SJSA1 (cell line): Measurements from ENCODE around the gene TOR2A. TPM values are rescaled to one million over a fixed set of nuclear protein-coding genes. Genes with fewer than 3 reads are reported as not detected.

Experiments
- DNase-seq, 2 experiments: peaks; one replicate each; pipeline ENCODE4 v3.0.0-alpha.2; 2015 to 2020; ENCODE audit warnings: low spot score in 2 of 2, low read depth in 1 of 2
- H3K27ac ChIP-seq: fragments of 250-450 bp; sonication (Bioruptor Pico); 2 replicates; pipeline ENCODE4 v1.5.1; 2020; ENCODE audit warnings: mild to moderate bottlenecking, moderate library complexity
- H3K27me3 ChIP-seq: fragments of 250-450 bp; sonication (Bioruptor Pico); replicated peaks from 2 replicates; pipeline ENCODE4 v1.5.1; 2020; ENCODE audit warnings: mild to moderate bottlenecking, moderate library complexity
- H3K36me3 ChIP-seq: fragments of 250-450 bp; sonication (Bioruptor Pico); 2 replicates; pipeline ENCODE4 v1.5.1; 2020; ENCODE audit warnings: mild to moderate bottlenecking
- H3K4me1 ChIP-seq: fragments of 250-450 bp; sonication (Bioruptor Pico); replicated peaks from 2 replicates; pipeline ENCODE4 v1.6.1; 2021; ENCODE audit warnings: mild to moderate bottlenecking
- H3K4me3 ChIP-seq: fragments of 250-450 bp; sonication (Bioruptor Pico); 2 replicates; pipeline ENCODE4 v1.5.1; 2020; ENCODE audit warnings: mild to moderate bottlenecking
- H3K9me3 ChIP-seq: fragments of 250-450 bp; sonication (Bioruptor Pico); replicated peaks from 2 replicates; pipeline ENCODE4 v1.5.1; 2020; ENCODE audit warnings: mild to moderate bottlenecking
- total RNA-seq: library from RNA; depleted of rRNA; stranded (reverse); fragments of >200 nt; shearing (Covaris generic); gene quantifications from 2 replicates; pipeline ENCODE4 v1.2.3, GENCODE V29; 2014

Gene TOR2A
- total RNA-seq, 1 experiment from 2014 or later, result 11.4 TPM

DNA sequence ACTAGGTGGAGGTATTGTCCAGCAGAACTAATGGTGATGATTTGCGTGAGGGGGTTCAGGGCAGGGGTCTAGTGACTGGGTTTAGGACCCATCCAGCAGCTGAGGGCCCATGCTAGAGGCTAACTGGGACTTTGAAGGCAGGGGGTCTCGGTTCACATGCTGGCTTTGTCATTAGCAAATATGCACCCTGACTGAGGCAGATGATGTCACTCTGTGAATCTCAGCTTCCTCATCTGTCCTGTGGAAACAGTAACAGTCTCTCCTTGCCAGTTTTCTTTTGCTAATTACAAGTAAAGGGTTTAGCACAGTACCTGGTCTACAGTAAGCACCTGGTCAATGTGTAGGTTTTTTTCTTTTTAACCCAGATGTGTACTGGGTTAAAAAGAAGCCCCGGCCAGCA is 38.2 kb upstream of the TOR2A start:
- DNase-seq, result no peak
- Histone ChIP-seq H3K9me3 (no peaks in the 10 kb centered on the region), H3K27me3 (no peaks in the 10 kb centered on the region), H3K4me3 (no peak overlapping the region), H3K36me3 (no peaks in the 10 kb centered on the region), H3K27ac (no peak overlapping the region), H3K4me1 (peaks cover 7% of the 10 kb centered on the region)

DNA sequence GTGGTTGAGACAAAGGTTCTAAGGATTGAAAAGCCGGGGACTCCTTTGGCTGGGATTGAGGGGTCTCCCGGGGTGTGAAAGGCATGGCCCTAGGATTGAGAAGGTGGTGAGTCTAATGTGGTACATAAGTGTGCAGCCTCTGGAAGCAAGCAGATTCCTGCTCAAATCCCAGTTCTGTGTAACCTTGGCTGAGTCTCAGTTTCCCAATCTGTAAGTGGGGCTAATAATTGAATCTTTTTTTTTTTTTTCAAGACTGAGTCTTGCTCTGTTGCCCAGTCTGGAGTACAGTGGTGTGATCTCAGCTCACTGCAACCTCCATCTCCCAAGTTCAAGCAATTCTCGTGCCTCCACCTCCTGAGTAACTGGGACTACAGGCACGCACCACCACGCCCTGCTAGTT is 37.5 kb upstream of the TOR2A start:
- Histone ChIP-seq H3K9me3 (no peaks in the 10 kb centered on the region), H3K4me1 (peaks cover 7% of the 10 kb centered on the region), H3K27me3 (no peaks in the 10 kb centered on the region), H3K4me3 (no peak overlapping the region), H3K36me3 (no peaks in the 10 kb centered on the region), H3K27ac (no peak overlapping the region)
- no peak for DNase-seq

GRCh38 chr9:127771570-127772189 is 36.6 kb upstream of the TOR2A start:
- no peaks in the 10 kb centered on the region for H3K36me3 ChIP-seq
- DNase-seq, result no peak
- no peak overlapping the region for H3K27ac ChIP-seq

GRCh38 chr9:127770905-127771569 is 35.9 kb upstream of the TOR2A start:
- Histone ChIP-seq H3K4me3 (peak overlapping the region; percentile 29), H3K9me3 (no peaks in the 10 kb centered on the region), H3K27me3 (no peaks in the 10 kb centered on the region), H3K36me3 (no peaks in the 10 kb centered on the region), H3K4me1 (peaks cover 7% of the 10 kb centered on the region), H3K27ac (no peak overlapping the region)
- peak; percentile 91 to 98 for DNase-seq

More at GRCh38 chr9:127771570-127772189, 36.6 kb upstream of the TOR2A start:
- Histone ChIP-seq H3K4me3 (peak overlapping the region; percentile 29), H3K27me3 (no peaks in the 10 kb centered on the region), H3K9me3 (no peaks in the 10 kb centered on the region), H3K4me1 (peaks cover 7% of the 10 kb centered on the region)

GRCh38 chr9:127770583-127770904 is 35.5 kb upstream of the TOR2A start:
- no peaks in the 10 kb centered on the region for H3K36me3 ChIP-seq
- H3K27ac ChIP-seq, result no peak overlapping the region

DNA sequence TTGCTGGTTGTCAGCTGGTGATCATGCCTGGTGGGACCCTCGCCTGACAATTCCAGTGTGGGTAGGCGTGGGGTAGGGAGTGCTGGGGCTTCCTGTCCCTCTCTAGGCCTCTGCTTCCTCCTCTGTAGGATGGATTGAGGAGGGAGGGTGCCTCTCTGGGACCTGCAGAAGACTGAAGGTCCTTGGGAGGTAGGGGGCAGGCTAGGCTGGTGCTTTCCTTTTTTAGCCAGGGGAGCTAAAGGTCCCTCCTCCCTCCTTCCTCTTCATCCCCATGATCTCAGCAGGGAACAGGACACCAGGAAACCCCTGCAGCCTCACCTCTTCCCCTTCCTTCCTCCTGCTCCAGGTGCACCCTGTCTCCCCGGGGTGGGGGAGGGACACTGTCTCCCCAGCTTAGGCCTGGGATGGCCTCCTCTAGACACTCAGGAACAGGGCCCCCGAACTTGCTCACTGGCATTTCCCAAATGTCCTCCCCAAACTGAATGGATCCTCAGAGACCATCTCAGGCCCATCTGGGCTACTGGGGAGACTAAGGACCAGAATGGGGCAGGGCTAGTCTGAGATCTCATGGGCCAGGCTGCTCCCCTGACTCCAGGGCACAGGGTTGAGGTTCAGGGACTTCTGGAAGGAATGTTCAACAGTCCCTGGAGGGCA is 35.0 kb upstream of the TOR2A start:
- Histone ChIP-seq H3K4me1 (peaks cover 7% of the 10 kb centered on the region), H3K27me3 (no peaks in the 10 kb centered on the region), H3K36me3 (no peaks in the 10 kb centered on the region), H3K9me3 (no peaks in the 10 kb centered on the region), H3K4me3 (no peak overlapping the region), H3K27ac (no peak overlapping the region)
- no peak for DNase-seq

More at GRCh38 chr9:127770583-127770904, 35.5 kb upstream of the TOR2A start:
- no peak for DNase-seq
- H3K9me3 ChIP-seq, result no peaks in the 10 kb centered on the region
- H3K4me3 ChIP-seq, result no peak overlapping the region
- peaks cover 7% of the 10 kb centered on the region for H3K4me1 ChIP-seq
- H3K27me3 ChIP-seq, result no peaks in the 10 kb centered on the region

DNA sequence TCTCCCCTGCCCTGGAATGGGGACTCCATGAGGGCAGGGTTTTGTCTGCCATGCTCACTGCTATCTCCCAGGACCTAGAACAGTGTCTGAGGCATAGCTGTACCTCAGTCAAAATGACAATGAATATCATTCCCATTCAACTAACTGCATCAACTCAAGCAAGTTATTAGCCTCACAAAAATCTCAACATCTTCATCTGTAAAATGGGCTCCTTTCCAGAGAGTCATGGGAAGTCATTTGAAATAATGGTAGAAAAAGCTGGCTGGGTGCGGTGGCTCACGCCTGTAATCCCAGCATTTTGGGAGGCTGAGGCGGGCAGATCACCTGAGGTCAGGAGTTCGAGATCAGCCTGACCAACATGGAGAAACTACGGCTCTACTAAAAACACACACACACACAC is 34.0 kb upstream of the TOR2A start:
- DNase-seq, result no peak
- Histone ChIP-seq H3K4me3 (no peak overlapping the region), H3K36me3 (no peaks in the 10 kb centered on the region), H3K27ac (no peak overlapping the region), H3K9me3 (no peaks in the 10 kb centered on the region), H3K27me3 (no peaks in the 10 kb centered on the region), H3K4me1 (peaks cover 7% of the 10 kb centered on the region)

DNA sequence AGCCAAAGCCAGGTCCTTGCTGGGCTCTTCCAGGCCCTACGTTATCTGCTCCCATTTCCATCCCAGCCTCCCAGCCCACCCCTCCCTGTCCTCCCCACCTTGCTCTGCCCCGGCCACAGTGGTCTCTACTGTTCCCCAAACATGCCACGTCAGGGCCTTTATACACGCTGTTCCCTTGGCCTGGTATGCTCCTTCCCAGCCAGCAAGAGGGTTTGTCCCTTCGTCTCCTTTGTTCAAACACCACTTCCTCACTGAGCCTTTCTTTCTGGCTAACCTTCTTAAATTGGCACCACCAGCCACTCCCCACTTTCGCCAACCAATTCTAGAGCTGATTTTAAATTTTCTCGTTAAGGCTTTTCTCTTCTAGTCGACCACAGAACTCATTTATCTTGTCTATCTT is 33.6 kb upstream of the TOR2A start:
- no peaks in the 10 kb centered on the region for H3K27me3 ChIP-seq
- no peak for DNase-seq
- H3K9me3 ChIP-seq, result no peaks in the 10 kb centered on the region
- H3K27ac ChIP-seq, result no peak overlapping the region
- H3K4me1 ChIP-seq, result peaks cover 7% of the 10 kb centered on the region
- no peaks in the 10 kb centered on the region for H3K36me3 ChIP-seq
- no peak overlapping the region for H3K4me3 ChIP-seq

DNA sequence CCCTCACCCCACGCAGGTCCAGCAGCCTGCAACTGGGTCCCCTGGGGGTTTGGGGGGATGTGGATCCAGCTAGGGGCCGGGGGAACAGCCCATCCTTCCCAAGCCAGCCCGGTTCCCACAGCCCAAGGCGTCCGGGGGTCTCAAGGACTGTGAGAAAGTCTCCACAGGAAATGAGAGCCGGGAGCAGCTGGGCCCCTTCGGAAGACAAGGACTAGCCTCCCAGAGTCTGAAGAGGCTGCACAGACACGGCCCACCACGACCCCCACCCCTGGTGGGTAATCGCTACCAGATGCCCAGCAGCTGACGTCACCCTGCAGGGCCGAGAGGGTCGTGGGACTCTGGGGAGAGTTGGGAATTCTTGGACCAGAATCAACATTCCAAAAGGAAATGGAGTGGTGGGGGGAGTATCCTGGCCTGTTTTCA is 32.8 kb upstream of the TOR2A start:
- DNase-seq, result no peak

DNA sequence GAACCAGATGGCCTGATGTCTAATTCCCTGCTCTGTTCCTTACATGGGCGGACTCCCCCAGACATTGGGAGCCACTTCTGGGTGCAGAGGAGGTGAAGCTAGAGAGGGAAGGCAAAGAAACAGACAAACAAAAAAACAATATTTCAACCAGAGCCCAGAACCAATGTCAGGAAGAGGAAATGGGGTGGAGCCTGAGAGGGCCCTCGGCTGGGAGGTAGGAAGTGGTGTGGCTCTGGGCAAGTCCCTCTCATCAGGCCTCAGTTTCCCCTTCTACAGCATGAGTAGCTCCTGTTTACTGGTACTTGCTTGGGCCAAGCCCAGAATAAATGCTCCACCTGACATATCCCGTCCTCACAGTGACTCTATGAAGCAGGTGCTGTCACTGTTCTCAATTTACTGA is 32.3 kb upstream of the TOR2A start:
- no peaks in the 10 kb centered on the region for H3K9me3 ChIP-seq
- H3K36me3 ChIP-seq, result no peaks in the 10 kb centered on the region
- H3K4me1 ChIP-seq, result peaks cover 7% of the 10 kb centered on the region
- DNase-seq, result no peak
- H3K27ac ChIP-seq, result no peak overlapping the region
- H3K4me3 ChIP-seq, result no peak overlapping the region
- H3K27me3 ChIP-seq, result no peaks in the 10 kb centered on the region

More for the DNA sequence above, 32.8 kb upstream of the TOR2A start:
- H3K36me3 ChIP-seq, result no peaks in the 10 kb centered on the region
- no peak overlapping the region for H3K27ac ChIP-seq
- H3K27me3 ChIP-seq, result no peaks in the 10 kb centered on the region
- no peak overlapping the region for H3K4me3 ChIP-seq
- H3K4me1 ChIP-seq, result peaks cover 7% of the 10 kb centered on the region
- H3K9me3 ChIP-seq, result no peaks in the 10 kb centered on the region

DNA sequence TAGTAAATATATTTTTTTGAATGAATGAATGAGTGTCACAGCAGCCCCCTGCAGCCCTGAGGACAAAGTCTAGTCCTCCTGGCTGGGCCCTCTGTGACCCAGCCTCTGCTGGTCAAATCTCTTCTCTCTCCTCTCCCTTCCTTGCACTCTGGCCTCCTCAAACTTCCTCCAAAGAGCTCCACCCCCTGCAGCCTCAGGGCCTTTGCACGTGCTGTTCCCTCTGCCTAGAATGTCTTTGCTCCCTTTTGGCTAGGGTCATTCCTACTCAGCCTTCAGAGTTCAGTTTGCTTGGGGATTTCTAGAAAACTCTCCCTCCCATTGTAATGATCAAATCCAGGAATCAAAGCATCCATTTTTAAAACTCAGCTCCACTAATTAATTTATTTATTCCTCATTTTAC is 30.3 kb upstream of the TOR2A start:
- H3K27me3 ChIP-seq, result no peaks in the 10 kb centered on the region
- DNase-seq, result no peak
- H3K27ac ChIP-seq, result no peak overlapping the region

DNA sequence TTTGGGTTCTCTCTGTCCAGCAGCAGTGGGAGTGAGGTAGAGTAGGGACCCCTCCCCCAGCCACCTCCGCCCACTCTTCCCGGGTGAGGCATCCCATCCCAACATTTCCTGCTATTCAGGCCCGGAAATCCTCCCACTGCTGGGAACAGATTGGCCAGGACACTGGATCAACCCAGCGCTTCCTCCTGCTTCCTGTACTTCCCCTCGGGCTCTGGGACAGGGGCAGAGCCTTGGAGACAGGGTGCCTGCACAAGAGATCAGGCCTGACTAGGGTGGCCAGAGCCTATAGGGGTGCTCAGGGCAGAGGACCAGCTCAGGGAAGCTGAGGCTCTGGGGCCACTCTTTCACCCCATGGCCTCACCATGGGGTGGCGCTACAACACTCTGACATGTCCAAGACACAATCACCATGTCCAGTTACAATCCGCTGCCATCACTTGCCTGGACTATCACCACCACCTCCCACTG is 28.9 kb upstream of the TOR2A start:
- Histone ChIP-seq H3K4me3 (no peak overlapping the region), H3K4me1 (no peaks in the 10 kb centered on the region), H3K27me3 (no peaks in the 10 kb centered on the region), H3K27ac (no peak overlapping the region), H3K9me3 (no peaks in the 10 kb centered on the region), H3K36me3 (no peaks in the 10 kb centered on the region)
- DNase-seq, result no peak

More for the DNA sequence above, 30.3 kb upstream of the TOR2A start:
- no peaks in the 10 kb centered on the region for H3K36me3 ChIP-seq
- no peaks in the 10 kb centered on the region for H3K9me3 ChIP-seq
- no peak overlapping the region for H3K4me3 ChIP-seq
- no peaks in the 10 kb centered on the region for H3K4me1 ChIP-seq

GRCh38 chr9:127762111-127762676 is 27.1 kb upstream of the TOR2A start:
- H3K27ac ChIP-seq, result no peak overlapping the region
- no peak for DNase-seq

GRCh38 chr9:127761491-127761956 is 26.4 kb upstream of the TOR2A start:
- Histone ChIP-seq H3K4me3 (no peak overlapping the region), H3K4me1 (no peaks in the 10 kb centered on the region), H3K27ac (no peak overlapping the region), H3K36me3 (no peaks in the 10 kb centered on the region), H3K27me3 (no peaks in the 10 kb centered on the region), H3K9me3 (no peaks in the 10 kb centered on the region)
- no peak for DNase-seq

More at GRCh38 chr9:127762111-127762676, 27.1 kb upstream of the TOR2A start:
- Histone ChIP-seq H3K9me3 (no peaks in the 10 kb centered on the region), H3K4me3 (no peak overlapping the region), H3K36me3 (no peaks in the 10 kb centered on the region), H3K27me3 (no peaks in the 10 kb centered on the region), H3K4me1 (no peaks in the 10 kb centered on the region)
